Forelimb muscle (tissue), 1 donor: Measurements from ENCODE around the gene FOXP1. TPM values are rescaled to one million over a fixed set of nuclear protein-coding genes. Genes with fewer than 3 reads are reported as not detected.

Source experiments
- DNase-seq: peaks from one replicate; pipeline ENCODE4 v3.0.0-alpha.2; 2013; ENCODE audit warnings: low read depth
- polyA plus RNA-seq: library from polyadenylated mRNA; unstranded; fragments of 120-200 nt; gene quantifications from one replicate; pipeline ENCODE4 v1.2.1, GENCODE V29; 2013; ENCODE audit not compliant: insufficient read length

Gene FOXP1
- polyA plus RNA-seq, 1 donor: 15.8 TPM

- DNase-seq: no peak
Observed at GRCh38 chr3:71082833-71083232, 500.7 kb downstream of the FOXP1 start.

GRCh38 chr3:71080517-71081083 lies 502.9 kb downstream of the FOXP1 start:
- no peak for DNase-seq

GRCh38 chr3:71078723-71079525 lies 504.6 kb downstream of the FOXP1 start:
- no peak for DNase-seq

- no peak for DNase-seq
Observed at GRCh38 chr3:71078199-71078598, 505.3 kb downstream of the FOXP1 start.

- no peak for DNase-seq
Observed at GRCh38 chr3:71077070-71077469, 506.5 kb downstream of the FOXP1 start.

GRCh38 chr3:71076361-71077002 lies 507.0 kb downstream of the FOXP1 start:
- DNase-seq: no peak

- no peak for DNase-seq
Observed at GRCh38 chr3:71075494-71075893, 508.0 kb downstream of the FOXP1 start.

- no peak for DNase-seq
Observed at GRCh38 chr3:71074423-71074822, 509.1 kb downstream of the FOXP1 start.

GRCh38 chr3:71072986-71073385 lies 510.5 kb downstream of the FOXP1 start:
- no peak for DNase-seq

- no peak for DNase-seq
Observed at GRCh38 chr3:71072287-71072686, 511.2 kb downstream of the FOXP1 start.

GRCh38 chr3:71070497-71071463 lies 512.7 kb downstream of the FOXP1 start:
- no peak for DNase-seq

GRCh38 chr3:71069797-71070196 lies 513.7 kb downstream of the FOXP1 start:
- DNase-seq: no peak

- no peak for DNase-seq
Observed at GRCh38 chr3:71067977-71068654, 515.4 kb downstream of the FOXP1 start.

GRCh38 chr3:71066849-71067261 lies 516.7 kb downstream of the FOXP1 start:
- DNase-seq: no peak

- DNase-seq: no peak
Observed at GRCh38 chr3:71066356-71066755, 517.2 kb downstream of the FOXP1 start.

GRCh38 chr3:71065764-71066013 lies 517.8 kb downstream of the FOXP1 start:
- no peak for DNase-seq

- DNase-seq: no peak
Observed at GRCh38 chr3:71064956-71065763, 518.4 kb downstream of the FOXP1 start.

GRCh38 chr3:71064291-71064955 lies 519.1 kb downstream of the FOXP1 start:
- no peak for DNase-seq

GRCh38 chr3:71063773-71064290 lies 519.7 kb downstream of the FOXP1 start:
- DNase-seq: no peak
